K562 (cell line): ENCODE measurements around the gene BDH1. TPM values are rescaled to one million over a fixed set of nuclear protein-coding genes. Genes with fewer than 3 reads are reported as not detected.

Experiments
- ATAC-seq: fragments of 200-7000 bp; cut with Tn5 transposase; 3 replicates; pipeline ENCODE4 v1.9.1; 2020; ENCODE audit warnings: moderate library complexity
- BruUV-seq: library from RNA; stranded (reverse); fragments of 400-500 nt; replicated peaks from 2 replicates; lab custom pipeline; 2021; lab: Mats Ljungman, UMichigan
- CTCF ChIA-PET: fragments of 300-600 bp; formaldehyde crosslinking; extraction: SDS; loops from one replicate; lab custom pipeline; 2021; ENCODE audit warnings: low intra/inter-chr PET ratio; lab: Yijun Ruan, JAX
- POLR2A ChIA-PET: fragments of 300-600, 350-650 bp; sonication (Branson Sonifier 250); formaldehyde crosslinking; extraction: SDS; loops from one replicate; lab custom pipeline; 2021; ENCODE audit warnings: antibody characterized with exemption, inconsistent platforms; lab: Yijun Ruan, JAX
- DNase-seq, 4 experiments: peaks; one replicate each; pipeline versions ENCODE4 v3.0.0 to v3.0.0-alpha.2; 2011 to 2018; ENCODE audit warnings: low spot score in 3 of 4, mixed read lengths in 3 of 4; ENCODE audit errors: extremely low read depth in 1 of 4
- FAIRE-seq: peaks from 2 replicates; lab custom pipeline; 2011; peaks lifted over from hg19 to GRCh38; lab: Jason Lieb, UNC
- H2AFZ ChIP-seq: 2 replicates; pipeline ENCODE4 v1.6.0; 2011; ENCODE audit warnings: low read depth, low read length, control low read depth, inconsistent platforms
- H3K27ac ChIP-seq: fragments of 200-600 bp; 3 replicates; pipeline ENCODE4 v1.8.0; 2011; ENCODE audit warnings: low read depth, mild to moderate bottlenecking, control low read depth, inconsistent platforms, low read length, moderate library complexity, mixed read lengths; ENCODE audit errors: extremely low read depth
- H3K27me3 ChIP-seq, 2 experiments: fragments of 300-600 bp in 1 of 2; 2 replicates in 1 of 2; 3 replicates in 1 of 2; pipeline versions ENCODE4 v1.6.0 to v1.8.0; 2011; ENCODE audit warnings: inconsistent platforms in 2 of 2, low read length in 2 of 2, mild to moderate bottlenecking in 1 of 2, mixed read lengths in 1 of 2, moderate library complexity in 1 of 2; ENCODE audit not compliant: control insufficient read depth in 2 of 2, insufficient read depth in 2 of 2
- H3K36me3 ChIP-seq: fragments of 300-600 bp; 3 replicates; pipeline ENCODE4 v1.8.0; 2011; ENCODE audit warnings: mild to moderate bottlenecking, low read length, inconsistent platforms; ENCODE audit not compliant: control insufficient read depth, insufficient read depth
- H3K4me1 ChIP-seq, 2 experiments: fragments of 200-600 bp in 1 of 2; replicated peaks in 1 of 2; 2 replicates in 1 of 2; 3 replicates in 1 of 2; pipeline versions ENCODE4 v1.5.1 to v1.8.0; 2011; ENCODE audit warnings: inconsistent platforms in 2 of 2, low read length in 2 of 2, mild to moderate bottlenecking in 1 of 2, mixed read lengths in 1 of 2, moderate library complexity in 1 of 2; ENCODE audit not compliant: control insufficient read depth in 2 of 2, insufficient read depth in 2 of 2
- H3K4me2 ChIP-seq: 2 replicates; pipeline ENCODE4 v1.6.1; 2011; ENCODE audit warnings: low read length, control low read depth, inconsistent platforms, mixed read lengths; ENCODE audit not compliant: insufficient read depth
- H3K4me3 ChIP-seq: fragments of 200-600 bp; sonication (generic), shearing (Covaris generic); 2 replicates; pipeline ENCODE4 v1.5.1; 2016; ENCODE audit warnings: control low read depth, inconsistent platforms
- H3K79me2 ChIP-seq: fragments of 200-600 bp; 3 replicates; pipeline ENCODE4 v1.8.0; 2011; ENCODE audit warnings: low read length, inconsistent platforms; ENCODE audit not compliant: control insufficient read depth, insufficient read depth
- H3K9ac ChIP-seq, 2 experiments: 2 replicates each; pipeline versions ENCODE4 v1.6.0 to v1.6.1; 2011; ENCODE audit warnings: low read depth in 2 of 2, low read length in 2 of 2, control low read depth in 1 of 2, inconsistent platforms in 1 of 2, mild to moderate bottlenecking in 1 of 2, mixed read lengths in 1 of 2; ENCODE audit not compliant: insufficient read depth in 1 of 2
- H3K9me1 ChIP-seq: one replicate; pipeline ENCODE4 v1.6.0; 2011; ENCODE audit warnings: inconsistent platforms, mild to moderate bottlenecking, low read length, moderate library complexity; ENCODE audit not compliant: control insufficient read depth, insufficient read depth
- H3K9me3 ChIP-seq: replicated peaks from 2 replicates; pipeline ENCODE4 v1.5.1; 2011; ENCODE audit warnings: low read depth, low read length, inconsistent platforms; ENCODE audit not compliant: control insufficient read depth, insufficient read depth
- H4K20me1 ChIP-seq: replicated peaks from 2 replicates; pipeline ENCODE4 v1.6.1; 2011; ENCODE audit warnings: low read length, inconsistent platforms, mixed read lengths; ENCODE audit not compliant: control insufficient read depth, insufficient read depth
- CC2D1A ChIP-seq: fragments of 450-650 bp; IDR thresholded peaks from 2 replicates; pipeline ENCODE4 v1.6.1; 2017; ENCODE audit warnings: mild to moderate bottlenecking
- CREM ChIP-seq: IDR thresholded peaks from 2 replicates; pipeline ENCODE4 v1.6.1; 2014; ENCODE audit warnings: antibody characterized with exemption, low read depth
- CTBP1 ChIP-seq: fragments of 450-650 bp; IDR thresholded peaks from 2 replicates; pipeline ENCODE4 v1.6.1; 2016; ENCODE audit warnings: borderline replicate concordance
- DIDO1 ChIP-seq: fragments of 450-650 bp; IDR thresholded peaks from 2 replicates; pipeline ENCODE4 v1.6.1; 2016; ENCODE audit warnings: low read depth, missing biosample characterization, missing genetic modification characterization
- RAD21 ChIP-seq, 2 experiments: fragments of 250-450 bp in 1 of 2; fragments of 450-650 bp in 1 of 2; sonication (Bioruptor Pico) in 1 of 2; formaldehyde crosslinking in 1 of 2; IDR thresholded peaks in 1 of 2; conservative IDR thresholded peaks in 1 of 2; 2 replicates each; pipeline versions ENCODE4 v1.4.0 to v1.8.0; 2020 to 2022; ENCODE audit warnings: mild to moderate bottlenecking in 2 of 2, moderate library complexity in 1 of 2
- WGBS: fragments of 100-300 bp; shearing (Covaris generic); methylation state at CpG from one replicate; pipeline ENCODE4 v1.1.6; 2016; ENCODE audit warnings: low coverage, mixed read lengths; ENCODE audit not compliant: insufficient coverage; ENCODE audit errors: missing lambda C conversion rate; 5-methylcytosine and 5-hydroxymethylcytosine counted together
- in situ Hi-C: fragments of 300-500 bp; cut with MboI; formaldehyde crosslinking; loops from 4 replicates; pipeline ENCODE4 v1.15.0; 2018; ENCODE audit warnings: inconsistent platforms, mixed read lengths
- intact Hi-C: fragments of 100-400 bp; cut with micrococcal nuclease; formaldehyde crosslinking; loops from 2 replicates; pipeline ENCODE4 v1.14.2; 2022
- polyA plus RNA-seq, 8 experiments: library from polyadenylated mRNA; depleted of rRNA in 4 of 8; stranded (reverse) in 5 of 8; unstranded in 3 of 8; fragments of >200 nt; fragmentation: Nextera tagmentation in 2 of 8; fragmentation: Illumina TruSeq in 1 of 8; extraction: Ambion mirVana in 2 of 8; extraction: Trizol in 1 of 8; gene quantifications; 2 replicates each; pipeline versions ENCODE4 v1.2.1 to v1.2.3, GENCODE V29; 2011 to 2014; ENCODE audit warnings: inconsistent platforms in 1 of 8, missing spikeins in 1 of 8
- total RNA-seq, 7 experiments: library from RNA; depleted of rRNA in 6 of 7; stranded (reverse); fragments of >200 nt in 6 of 7; fragmentation: Illumina TruSeq in 2 of 7; extraction: Trizol in 2 of 7; gene quantifications; 2 replicates each; pipeline versions ENCODE4 v1.2.1 to v1.2.3, GENCODE V29; 2011 to 2021; ENCODE audit warnings: low replicate concordance in 1 of 7
- TF ChIP-seq, protein P1 (sequence below): fragments of 450-650 bp; IDR thresholded peaks from 2 replicates; pipeline ENCODE4 v1.6.1; 2016; ENCODE audit warnings: antibody characterized with exemption
- TF ChIP-seq, protein P2 (sequence below), 2 experiments: IDR thresholded peaks; 2 replicates each; pipeline ENCODE4 v1.6.1; 2012; ENCODE audit warnings: improper control_type of control experiment in 2 of 2, low read depth in 2 of 2, low read length in 2 of 2, borderline replicate concordance in 1 of 2
- TF ChIP-seq, protein P3 (sequence below): fragments of 450-650 bp; formaldehyde crosslinking; IDR thresholded peaks from 2 replicates; pipeline ENCODE4 v1.4.0; 2020; ENCODE audit warnings: mild to moderate bottlenecking, moderate library complexity
- TF ChIP-seq, protein P4 (sequence below), 3 experiments: IDR thresholded peaks in 2 of 3; conservative IDR thresholded peaks in 1 of 3; 2 replicates each; pipeline ENCODE4 v1.5.1; 2011 to 2012; ENCODE audit warnings: low read length in 3 of 3, mild to moderate bottlenecking in 3 of 3, control low read depth in 2 of 3, improper control_type of control experiment in 1 of 3, inconsistent platforms in 1 of 3, low read depth in 1 of 3, mixed read lengths in 1 of 3, moderate library complexity in 1 of 3; ENCODE audit not compliant: insufficient read depth in 2 of 3

The BDH1 gene
- total and polyA plus RNA-seq, 9 of the 15 experiments (the other 6 are each of a cell fraction or from before 2014, with no cell fraction given) = 0.07 to 0.89 (median 0.12) TPM; not detected in 3

DNA sequence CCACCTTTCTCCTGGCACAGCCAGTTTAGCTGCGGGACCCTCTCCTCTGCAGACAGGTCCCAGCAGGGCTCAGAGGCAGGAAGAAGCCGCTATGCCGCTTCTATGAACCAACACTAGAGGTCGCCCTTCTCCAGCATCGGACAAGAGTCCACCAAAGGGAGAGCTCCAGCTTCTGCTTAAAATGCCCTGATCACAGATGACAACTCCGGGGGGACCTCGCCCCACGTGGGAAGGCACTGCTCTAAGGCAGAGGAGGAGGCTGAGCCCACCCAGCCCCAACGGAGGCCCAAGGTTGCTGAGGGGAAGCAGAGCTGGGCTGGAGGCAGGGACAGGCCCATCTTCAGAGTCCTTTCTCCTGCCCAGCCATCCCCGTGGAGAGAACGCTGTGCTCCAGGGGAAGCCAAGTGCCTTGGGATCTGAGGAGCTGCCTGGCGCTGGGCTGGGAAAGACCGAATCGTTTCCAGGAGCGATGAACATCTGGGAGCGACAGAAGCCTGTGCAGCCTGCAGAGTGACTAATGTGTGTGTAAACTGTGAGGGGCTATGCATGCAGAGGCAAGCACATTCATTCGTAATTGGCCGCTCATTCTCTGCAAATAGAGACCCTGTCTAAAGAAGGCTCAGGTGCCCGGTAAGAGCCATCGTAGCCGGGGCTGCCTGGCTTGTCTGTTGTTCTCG lies 43.5 kb upstream of the BDH1 start:
- peak; percentile 83 for FAIRE-seq
- Histone ChIP-seq H3K79me2 (no peaks in the 10 kb centered on the region), H3K4me1 (peaks cover 10 to 24% of the 10 kb centered on the region in 2 experiments; a peak in 4 of 5 replicates), H4K20me1 (no peaks in the 10 kb centered on the region), H2AFZ (peak overlapping the region; percentile 56), H3K4me3 (no peak overlapping the region), H3K9me1 (no peaks in the 10 kb centered on the region), H3K4me2 (0 out of 2 replicates have a peak overlapping the region, but pooled peaks have one; percentile 43), H3K9me3 (no peaks in the 10 kb centered on the region), H3K36me3 (no peaks in the 10 kb centered on the region), H3K27me3 (no peaks in the 10 kb centered on the region), H3K9ac (peak overlapping the region in 1 of 2 experiments; percentile 15; a peak in 1 of 4 replicates), H3K27ac (no peak overlapping the region)
- in situ Hi-C loops = loop anchor here (10.0 kb wide), 1 partner anchor 76 kb away; no protein-coding TSS in a partner anchor
- ATAC-seq = peak; percentile 99
- DNase-seq = peak; percentile 79 to 86 (median 83)
- intact Hi-C loops = loop anchor here (1.0 to 10.0 kb wide), 4 partner anchors 52 to 306 kb away; no protein-coding TSS in a partner anchor
- WGBS = 28% methylated on average over 22 of the region's 22 CpGs
- ChIA-PET CTCF (no interaction called here), POLR2A (interaction anchor here (0.7 to 1.5 kb wide), 4 partner anchors 8 to 15 kb away, joined by 3 to 5 read pairs (median 4); no protein-coding TSS in a partner anchor)
- BruUV-seq = no TSS peak
- TF ChIP-seq, protein P1, sequence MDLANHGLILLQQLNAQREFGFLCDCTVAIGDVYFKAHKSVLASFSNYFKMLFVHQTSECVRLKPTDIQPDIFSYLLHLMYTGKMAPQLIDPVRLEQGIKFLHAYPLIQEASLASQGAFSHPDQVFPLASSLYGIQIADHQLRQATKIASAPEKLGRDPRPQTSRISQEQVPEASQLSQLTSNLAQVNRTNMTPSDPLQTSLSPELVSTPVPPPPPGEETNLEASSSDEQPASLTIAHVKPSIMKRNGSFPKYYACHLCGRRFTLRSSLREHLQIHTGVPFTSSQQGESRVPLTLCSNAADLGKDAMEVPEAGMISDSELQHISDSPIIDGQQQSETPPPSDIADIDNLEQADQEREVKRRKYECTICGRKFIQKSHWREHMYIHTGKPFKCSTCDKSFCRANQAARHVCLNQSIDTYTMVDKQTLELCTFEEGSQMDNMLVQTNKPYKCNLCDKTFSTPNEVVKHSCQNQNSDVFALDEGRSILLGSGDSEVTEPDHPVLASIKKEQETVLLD = no peak
- TF ChIP-seq, protein P2, sequence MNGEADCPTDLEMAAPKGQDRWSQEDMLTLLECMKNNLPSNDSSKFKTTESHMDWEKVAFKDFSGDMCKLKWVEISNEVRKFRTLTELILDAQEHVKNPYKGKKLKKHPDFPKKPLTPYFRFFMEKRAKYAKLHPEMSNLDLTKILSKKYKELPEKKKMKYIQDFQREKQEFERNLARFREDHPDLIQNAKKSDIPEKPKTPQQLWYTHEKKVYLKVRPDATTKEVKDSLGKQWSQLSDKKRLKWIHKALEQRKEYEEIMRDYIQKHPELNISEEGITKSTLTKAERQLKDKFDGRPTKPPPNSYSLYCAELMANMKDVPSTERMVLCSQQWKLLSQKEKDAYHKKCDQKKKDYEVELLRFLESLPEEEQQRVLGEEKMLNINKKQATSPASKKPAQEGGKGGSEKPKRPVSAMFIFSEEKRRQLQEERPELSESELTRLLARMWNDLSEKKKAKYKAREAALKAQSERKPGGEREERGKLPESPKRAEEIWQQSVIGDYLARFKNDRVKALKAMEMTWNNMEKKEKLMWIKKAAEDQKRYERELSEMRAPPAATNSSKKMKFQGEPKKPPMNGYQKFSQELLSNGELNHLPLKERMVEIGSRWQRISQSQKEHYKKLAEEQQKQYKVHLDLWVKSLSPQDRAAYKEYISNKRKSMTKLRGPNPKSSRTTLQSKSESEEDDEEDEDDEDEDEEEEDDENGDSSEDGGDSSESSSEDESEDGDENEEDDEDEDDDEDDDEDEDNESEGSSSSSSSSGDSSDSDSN (IDR thresholded peaks at IDR 0.05; ENCODE audit: borderline replicate concordance in 1 of 2, low read depth in 2 of 2, low read length in 2 of 2) = 0 out of 4 replicates have a peak, but pooled peaks of 1 of the 2 experiments have one; percentile 50
- TF ChIP-seq DIDO1 (tag) (no peak), CREM (0 out of 2 replicates have a peak, but pooled peaks have one; percentile 36), RAD21 (CRISPR knock-in tag; conservative IDR thresholded peaks at IDR 0.05 in 1 of 2, IDR thresholded peaks at IDR 0.05 in 1 of 2) (peak; percentile 77 to 91), CC2D1A (peak; percentile 70), CTBP1 (peak; percentile 46; the same call in 1 of the 2 replicates)
- TF ChIP-seq, protein P3, sequence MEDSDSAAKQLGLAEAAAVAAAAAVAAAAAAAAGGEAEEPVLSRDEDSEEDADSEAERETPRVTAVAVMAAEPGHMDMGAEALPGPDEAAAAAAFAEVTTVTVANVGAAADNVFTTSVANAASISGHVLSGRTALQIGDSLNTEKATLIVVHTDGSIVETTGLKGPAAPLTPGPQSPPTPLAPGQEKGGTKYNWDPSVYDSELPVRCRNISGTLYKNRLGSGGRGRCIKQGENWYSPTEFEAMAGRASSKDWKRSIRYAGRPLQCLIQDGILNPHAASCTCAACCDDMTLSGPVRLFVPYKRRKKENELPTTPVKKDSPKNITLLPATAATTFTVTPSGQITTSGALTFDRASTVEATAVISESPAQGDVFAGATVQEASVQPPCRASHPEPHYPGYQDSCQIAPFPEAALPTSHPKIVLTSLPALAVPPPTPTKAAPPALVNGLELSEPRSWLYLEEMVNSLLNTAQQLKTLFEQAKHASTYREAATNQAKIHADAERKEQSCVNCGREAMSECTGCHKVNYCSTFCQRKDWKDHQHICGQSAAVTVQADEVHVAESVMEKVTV = peak; percentile 75
- TF ChIP-seq, protein P4, sequence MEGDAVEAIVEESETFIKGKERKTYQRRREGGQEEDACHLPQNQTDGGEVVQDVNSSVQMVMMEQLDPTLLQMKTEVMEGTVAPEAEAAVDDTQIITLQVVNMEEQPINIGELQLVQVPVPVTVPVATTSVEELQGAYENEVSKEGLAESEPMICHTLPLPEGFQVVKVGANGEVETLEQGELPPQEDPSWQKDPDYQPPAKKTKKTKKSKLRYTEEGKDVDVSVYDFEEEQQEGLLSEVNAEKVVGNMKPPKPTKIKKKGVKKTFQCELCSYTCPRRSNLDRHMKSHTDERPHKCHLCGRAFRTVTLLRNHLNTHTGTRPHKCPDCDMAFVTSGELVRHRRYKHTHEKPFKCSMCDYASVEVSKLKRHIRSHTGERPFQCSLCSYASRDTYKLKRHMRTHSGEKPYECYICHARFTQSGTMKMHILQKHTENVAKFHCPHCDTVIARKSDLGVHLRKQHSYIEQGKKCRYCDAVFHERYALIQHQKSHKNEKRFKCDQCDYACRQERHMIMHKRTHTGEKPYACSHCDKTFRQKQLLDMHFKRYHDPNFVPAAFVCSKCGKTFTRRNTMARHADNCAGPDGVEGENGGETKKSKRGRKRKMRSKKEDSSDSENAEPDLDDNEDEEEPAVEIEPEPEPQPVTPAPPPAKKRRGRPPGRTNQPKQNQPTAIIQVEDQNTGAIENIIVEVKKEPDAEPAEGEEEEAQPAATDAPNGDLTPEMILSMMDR (IDR thresholded peaks at IDR 0.05 in 2 of 3, conservative IDR thresholded peaks at IDR 0.05 in 1 of 3; ENCODE audit: insufficient read depth in 2 of 3, low read depth in 1 of 3, low read length in 3 of 3) = peak; percentile 89 to 93 (median 93)
